ENCODE data around the gene KCTD5. TPM values are rescaled to one million over a fixed set of nuclear protein-coding genes. Genes with fewer than 3 reads are reported as not detected.
A peak's percentile ranks its signal among the peaks of the same experiment; 100 is the strongest.

KCTD5 gene
- total and polyA plus RNA-seq, 9 of the 15 experiments (the other 6 are each of a cell fraction or from before 2014, with no cell fraction given): 0.73 to 58.3 (median 32.3) TPM

DNA sequence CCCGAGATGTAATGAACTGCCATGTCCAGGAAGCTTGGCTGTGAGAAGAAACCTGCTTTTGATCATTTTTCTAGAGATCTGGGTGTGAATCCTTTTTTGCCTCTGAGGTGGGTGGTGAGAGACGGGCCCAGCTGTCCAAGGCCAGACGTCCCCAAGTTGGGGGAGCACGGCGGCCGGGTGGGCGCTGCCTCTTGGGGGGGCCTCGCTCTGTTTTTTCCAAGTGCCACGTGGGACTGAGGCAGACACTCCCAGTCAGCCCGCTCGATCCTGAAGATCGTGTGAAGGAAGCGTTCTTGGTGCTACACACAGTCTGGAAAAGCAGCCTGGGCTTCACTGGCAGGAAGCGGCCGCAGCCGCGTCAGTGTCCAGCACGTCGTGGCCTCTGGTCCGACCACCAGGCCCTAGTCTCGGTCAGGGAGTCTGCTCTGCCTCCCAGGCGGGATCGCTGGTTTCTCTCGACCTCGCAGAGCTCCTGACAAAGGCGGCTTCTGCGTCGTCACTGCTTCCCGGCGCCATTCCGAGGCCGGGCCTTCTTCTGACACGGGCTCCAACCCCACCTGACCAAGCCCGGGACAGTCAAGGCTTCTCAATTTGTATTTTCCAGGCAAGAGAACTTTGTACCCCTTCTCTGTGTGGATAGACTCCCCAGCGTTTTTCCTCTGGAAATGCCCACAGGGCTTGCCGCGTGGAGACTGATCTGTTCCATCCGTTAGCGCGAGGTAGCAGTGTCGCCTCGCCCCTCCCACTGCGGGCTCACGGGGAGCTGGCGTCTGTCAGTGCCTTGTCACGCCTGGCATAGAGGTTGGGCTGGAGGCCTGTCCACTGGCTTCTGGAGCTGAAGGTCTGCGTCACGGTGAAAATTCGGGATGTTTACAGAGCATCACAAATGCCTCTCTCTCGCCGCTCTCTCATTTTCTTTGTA is 25.3 kb downstream of the KCTD5 start:
- peaks cover under 1 to 10% of the 10 kb centered on the region in 2 experiments; a peak in 3 of 5 replicates for H3K27me3 ChIP-seq (ENCODE audit: control insufficient read depth in 2 of 2, insufficient read depth in 2 of 2, low read length in 2 of 2)
- ChIA-PET POLR2A (interaction anchor here (0.7 to 1.2 kb wide), 2 partner anchors 9 to 316 kb away, joined by 3 to 7 read pairs; no protein-coding TSS in a partner anchor), CTCF (ENCODE audit: low intra/inter-chr PET ratio) (no interaction called here)
- H3K9me3 ChIP-seq (replicated peaks; ENCODE audit: control insufficient read depth, insufficient read depth, low read depth, low read length): no peaks in the 10 kb centered on the region
- in situ Hi-C loops (cut with MboI) (no loop called here), intact Hi-C loops (cut with micrococcal nuclease) (no loop called here)
- no peak overlapping the region for H3K27ac ChIP-seq (ENCODE audit: extremely low read depth, low read depth, low read length)
- DNase-seq (ENCODE audit: extremely low read depth in 1 of 4, low spot score in 3 of 4) (no peak), ATAC-seq (no peak), FAIRE-seq (no peak)
- H4K20me1 ChIP-seq (replicated peaks; ENCODE audit: control insufficient read depth, insufficient read depth, low read length): no peaks in the 10 kb centered on the region; the same call in 1 of the 2 replicates
- H2AFZ ChIP-seq (ENCODE audit: low read depth, low read length): no peak overlapping the region
- WGBS (ENCODE audit: insufficient coverage, low coverage, missing lambda C conversion rate): 89% methylated on average over 45 of the region's 51 CpGs
- no peak overlapping the region for H3K4me2 ChIP-seq (ENCODE audit: insufficient read depth, low read length)
- H3K9me1 ChIP-seq (ENCODE audit: control insufficient read depth, insufficient read depth, low read length): peaks cover 2% of the 10 kb centered on the region
- peaks cover 0 to 53% of the 10 kb centered on the region in 2 experiments; a peak in 2 of 5 replicates for H3K4me1 ChIP-seq (replicated peaks in 1 of 2; ENCODE audit: control insufficient read depth in 2 of 2, insufficient read depth in 2 of 2, low read length in 2 of 2)
- H3K79me2 ChIP-seq (ENCODE audit: control insufficient read depth, insufficient read depth, low read length): no peaks in the 10 kb centered on the region
- BruUV-seq (replicated peaks): TSS peak; percentile 43
- no peak overlapping the region for H3K9ac ChIP-seq (ENCODE audit: insufficient read depth in 1 of 2, low read depth in 2 of 2, low read length in 2 of 2)
- H3K4me3 ChIP-seq: no peak overlapping the region
- peaks cover 49% of the 10 kb centered on the region; the same call in 1 of the 3 replicates for H3K36me3 ChIP-seq (ENCODE audit: control insufficient read depth, insufficient read depth, low read length)
- TF ChIP-seq ZNF184 (CRISPR knock-in tag; IDR thresholded peaks at IDR 0.05): no peak
- TF ChIP-seq FOS (IDR thresholded peaks at IDR 0.05; ENCODE audit: extremely low read depth, insufficient read length): no peak
- TF ChIP-seq SREBF1 (IDR thresholded peaks at IDR 0.05; ENCODE audit: borderline replicate concordance, low read depth, low read length): no peak
- TF ChIP-seq, protein P1, sequence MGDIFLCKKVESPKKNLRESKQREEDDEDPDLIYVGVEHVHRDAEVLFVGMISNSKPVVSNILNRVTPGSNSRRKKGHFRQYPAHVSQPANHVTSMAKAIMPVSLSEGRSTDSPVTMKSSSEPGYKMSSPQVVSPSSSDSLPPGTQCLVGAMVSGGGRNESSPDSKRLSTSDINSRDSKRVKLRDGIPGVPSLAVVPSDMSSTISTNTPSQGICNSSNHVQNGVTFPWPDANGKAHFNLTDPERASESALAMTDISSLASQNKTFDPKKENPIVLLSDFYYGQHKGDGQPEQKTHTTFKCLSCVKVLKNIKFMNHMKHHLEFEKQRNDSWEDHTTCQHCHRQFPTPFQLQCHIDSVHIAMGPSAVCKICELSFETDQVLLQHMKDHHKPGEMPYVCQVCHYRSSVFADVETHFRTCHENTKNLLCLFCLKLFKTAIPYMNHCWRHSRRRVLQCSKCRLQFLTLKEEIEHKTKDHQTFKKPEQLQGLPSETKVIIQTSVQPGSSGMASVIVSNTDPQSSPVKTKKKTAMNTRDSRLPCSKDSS (IDR thresholded peaks at IDR 0.05; ENCODE audit: low read depth, partially characterized antibody): no peak
- TF ChIP-seq XRCC5 (IDR thresholded peaks at IDR 0.05; ENCODE audit: low read depth, low read length): no peak
- no peak for TF ChIP-seq ZFP1 (CRISPR knock-in tag; IDR thresholded peaks at IDR 0.05)
- no peak for TF ChIP-seq REST (IDR thresholded peaks at IDR 0.05; ENCODE audit: borderline replicate concordance)
- no peak for TF ChIP-seq REST (CRISPR knock-in tag; IDR thresholded peaks at IDR 0.05; ENCODE audit: low read depth)
- TF ChIP-seq RBM14 (IDR thresholded peaks at IDR 0.05; ENCODE audit: borderline replicate concordance, insufficient read depth, low read depth, low read length): no peak
- no peak for TF ChIP-seq ATF4 (CRISPR knock-in tag; IDR thresholded peaks at IDR 0.05)
